Astrocyte (in vitro differentiated cells and primary cell): Measurements from ENCODE around the gene ALDH1A3. TPM values are rescaled to one million over a fixed set of nuclear protein-coding genes. Genes with fewer than 3 reads are reported as not detected.

Experiments used
- DNase-seq: peaks from one replicate; pipeline ENCODE4 v3.0.0-alpha.2; 2010; ENCODE audit warnings: low read depth
- FAIRE-seq: peaks from 2 replicates; lab custom pipeline; 2011; peaks lifted over from hg19 to GRCh38; lab: Jason Lieb, UNC
- H2AFZ ChIP-seq: 2 replicates; pipeline ENCODE4 v1.6.0; 2012; ENCODE audit warnings: low read depth, low read length, inconsistent platforms
- H3K27ac ChIP-seq: 2 replicates; pipeline ENCODE4 v1.5.1; 2011; ENCODE audit warnings: low read depth, low read length, inconsistent platforms
- H3K27me3 ChIP-seq: 2 replicates; pipeline ENCODE4 v1.6.0; 2011; ENCODE audit warnings: low read length, inconsistent platforms; ENCODE audit not compliant: insufficient read depth
- H3K36me3 ChIP-seq: 2 replicates; pipeline ENCODE4 v1.5.1; 2011; ENCODE audit warnings: low read length, inconsistent platforms; ENCODE audit not compliant: insufficient read depth
- H3K4me1 ChIP-seq: 2 replicates; pipeline ENCODE4 v1.5.1; 2011; ENCODE audit warnings: low read length, inconsistent platforms; ENCODE audit not compliant: insufficient read depth
- H3K4me2 ChIP-seq: 2 replicates; pipeline ENCODE4 v1.6.0; 2012; ENCODE audit warnings: low read length, inconsistent platforms
- H3K4me3 ChIP-seq: 2 replicates; pipeline ENCODE4 v1.5.1; 2011; ENCODE audit warnings: low read depth, mild to moderate bottlenecking, low read length, inconsistent platforms; ENCODE audit not compliant: insufficient read depth
- H3K79me2 ChIP-seq: 2 replicates; pipeline ENCODE4 v1.6.0; 2012; ENCODE audit warnings: mild to moderate bottlenecking, low read length, inconsistent platforms; ENCODE audit not compliant: insufficient read depth
- H3K9ac ChIP-seq: 2 replicates; pipeline ENCODE4 v1.6.0; 2012; ENCODE audit warnings: mild to moderate bottlenecking, low read length, inconsistent platforms
- H3K9me3 ChIP-seq: 2 replicates; pipeline ENCODE4 v1.5.1; 2012; ENCODE audit warnings: low read depth, mild to moderate bottlenecking, low read length, inconsistent platforms; ENCODE audit not compliant: insufficient read depth
- H4K20me1 ChIP-seq: 2 replicates; pipeline ENCODE4 v1.6.0; 2012; ENCODE audit warnings: low read length, inconsistent platforms; ENCODE audit not compliant: insufficient read depth
- H3K27ac Mint-ChIP-seq: one replicate; pipeline ENCODE4 v1.8.0; 2021; ENCODE audit warnings: mild to moderate bottlenecking, mixed read lengths; ENCODE audit not compliant: unreplicated experiment
- H3K27me3 Mint-ChIP-seq: one replicate; pipeline ENCODE4 v1.8.0; 2021; ENCODE audit warnings: low read depth, mixed read lengths; ENCODE audit not compliant: unreplicated experiment
- H3K36me3 Mint-ChIP-seq: one replicate; pipeline ENCODE4 v1.8.0; 2021; ENCODE audit warnings: low read depth, mixed read lengths; ENCODE audit not compliant: unreplicated experiment
- H3K4me1 Mint-ChIP-seq: one replicate; pipeline ENCODE4 v1.8.0; 2021; ENCODE audit warnings: low read depth, mixed read lengths; ENCODE audit not compliant: unreplicated experiment
- H3K4me3 Mint-ChIP-seq: one replicate; pipeline ENCODE4 v1.8.0; 2021; ENCODE audit warnings: mild to moderate bottlenecking, moderate library complexity, mixed read lengths; ENCODE audit not compliant: unreplicated experiment
- H3K9me3 Mint-ChIP-seq: one replicate; pipeline ENCODE4 v1.8.0; 2021; ENCODE audit warnings: mild to moderate bottlenecking, mixed read lengths; ENCODE audit not compliant: unreplicated experiment
- EZH2 ChIP-seq: IDR thresholded peaks from 2 replicates; pipeline ENCODE4 v1.6.1; 2012; ENCODE audit warnings: mild to moderate bottlenecking, low read length, inconsistent platforms; ENCODE audit not compliant: insufficient read depth
- total RNA-seq: library from RNA; stranded (reverse); gene quantifications from 2 replicates; pipeline ENCODE4 v1.2.1, GENCODE V29; 2021
- TF ChIP-seq, protein P1 (sequence below): IDR thresholded peaks from 2 replicates; pipeline ENCODE4 v1.5.1; 2011; ENCODE audit warnings: low read depth, mild to moderate bottlenecking, inconsistent platforms, low read length, moderate library complexity; ENCODE audit not compliant: insufficient read depth

Gene ALDH1A3
- total RNA-seq, 1 donor from 2014 or later = 0.95 TPM

DNA sequence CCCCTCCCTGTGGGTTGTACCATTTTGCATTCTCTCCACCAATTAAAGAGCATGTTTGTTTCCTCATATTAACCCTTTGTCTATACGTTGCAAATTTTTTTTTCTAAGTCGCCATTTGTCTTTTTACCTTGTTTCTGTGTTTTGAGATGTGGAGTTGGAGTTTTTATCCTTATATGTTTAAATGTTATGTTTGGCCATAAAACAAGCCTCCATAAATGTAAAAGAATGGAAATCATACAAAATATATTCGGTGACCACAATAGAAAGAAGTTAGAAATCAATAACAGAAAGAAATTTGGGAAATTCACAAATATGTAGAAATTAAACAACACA is 68.8 kb downstream of the ALDH1A3 start:
- Histone ChIP-seq H3K4me1 (no peaks in the 10 kb centered on the region), H3K9me3 (no peaks in the 10 kb centered on the region), H3K4me2 (no peak overlapping the region), H3K36me3 (no peaks in the 10 kb centered on the region), H4K20me1 (no peaks in the 10 kb centered on the region), H2AFZ (no peak overlapping the region), H3K9ac (no peak overlapping the region), H3K27me3 (no peaks in the 10 kb centered on the region), H3K79me2 (no peaks in the 10 kb centered on the region), H3K27ac (no peak overlapping the region), H3K4me3 (no peak overlapping the region)
- FAIRE-seq = no peak
- no peaks in the 10 kb centered on the region for H3K36me3 Mint-ChIP-seq
- H3K4me1 Mint-ChIP-seq = no peaks in the 10 kb centered on the region
- H3K27ac Mint-ChIP-seq = no peak overlapping the region
- no peak overlapping the region for H3K4me3 Mint-ChIP-seq
- DNase-seq = no peak
- H3K27me3 Mint-ChIP-seq = no peaks in the 10 kb centered on the region
- H3K9me3 Mint-ChIP-seq = no peaks in the 10 kb centered on the region
- no peak for TF ChIP-seq EZH2
- TF ChIP-seq, protein P1, sequence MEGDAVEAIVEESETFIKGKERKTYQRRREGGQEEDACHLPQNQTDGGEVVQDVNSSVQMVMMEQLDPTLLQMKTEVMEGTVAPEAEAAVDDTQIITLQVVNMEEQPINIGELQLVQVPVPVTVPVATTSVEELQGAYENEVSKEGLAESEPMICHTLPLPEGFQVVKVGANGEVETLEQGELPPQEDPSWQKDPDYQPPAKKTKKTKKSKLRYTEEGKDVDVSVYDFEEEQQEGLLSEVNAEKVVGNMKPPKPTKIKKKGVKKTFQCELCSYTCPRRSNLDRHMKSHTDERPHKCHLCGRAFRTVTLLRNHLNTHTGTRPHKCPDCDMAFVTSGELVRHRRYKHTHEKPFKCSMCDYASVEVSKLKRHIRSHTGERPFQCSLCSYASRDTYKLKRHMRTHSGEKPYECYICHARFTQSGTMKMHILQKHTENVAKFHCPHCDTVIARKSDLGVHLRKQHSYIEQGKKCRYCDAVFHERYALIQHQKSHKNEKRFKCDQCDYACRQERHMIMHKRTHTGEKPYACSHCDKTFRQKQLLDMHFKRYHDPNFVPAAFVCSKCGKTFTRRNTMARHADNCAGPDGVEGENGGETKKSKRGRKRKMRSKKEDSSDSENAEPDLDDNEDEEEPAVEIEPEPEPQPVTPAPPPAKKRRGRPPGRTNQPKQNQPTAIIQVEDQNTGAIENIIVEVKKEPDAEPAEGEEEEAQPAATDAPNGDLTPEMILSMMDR = no peak

DNA sequence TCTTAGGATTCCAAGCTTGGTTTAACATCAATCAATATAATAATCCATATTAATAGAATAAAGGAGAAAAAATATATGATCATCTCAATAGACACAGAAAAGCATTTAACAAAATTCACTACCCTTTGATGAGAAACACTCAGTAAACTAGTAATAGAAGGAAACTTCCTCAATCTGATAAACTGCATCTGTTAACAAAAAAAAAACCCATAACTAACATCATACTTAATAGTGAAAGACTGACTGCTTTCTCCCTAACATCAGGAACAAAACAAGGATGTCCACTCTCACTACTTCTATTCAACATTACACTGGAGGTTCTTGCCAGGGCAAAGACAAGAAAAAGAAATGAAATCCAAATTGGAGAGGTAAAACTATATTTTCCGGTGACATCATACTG is 70.1 kb downstream of the ALDH1A3 start:
- Histone ChIP-seq H3K4me3 (no peak overlapping the region), H3K9me3 (no peaks in the 10 kb centered on the region), H3K27me3 (no peaks in the 10 kb centered on the region), H4K20me1 (no peaks in the 10 kb centered on the region), H3K27ac (no peak overlapping the region), H3K9ac (no peak overlapping the region), H3K79me2 (no peaks in the 10 kb centered on the region), H3K36me3 (no peaks in the 10 kb centered on the region), H2AFZ (no peak overlapping the region), H3K4me2 (no peak overlapping the region), H3K4me1 (no peaks in the 10 kb centered on the region)
- Mint-ChIP-seq H3K36me3 (no peaks in the 10 kb centered on the region), H3K4me3 (no peak overlapping the region), H3K27ac (no peak overlapping the region), H3K9me3 (no peaks in the 10 kb centered on the region), H3K4me1 (no peaks in the 10 kb centered on the region), H3K27me3 (no peaks in the 10 kb centered on the region)
- TF ChIP-seq, protein P1 = no peak
- no peak for TF ChIP-seq EZH2
- no peak for FAIRE-seq
- DNase-seq = no peak

- Histone ChIP-seq H3K4me2 (no peak overlapping the region), H3K4me1 (no peaks in the 10 kb centered on the region), H3K79me2 (no peaks in the 10 kb centered on the region), H3K9ac (no peak overlapping the region), H3K27me3 (no peaks in the 10 kb centered on the region), H3K9me3 (no peaks in the 10 kb centered on the region), H3K4me3 (no peak overlapping the region), H3K27ac (no peak overlapping the region), H2AFZ (no peak overlapping the region), H4K20me1 (no peaks in the 10 kb centered on the region), H3K36me3 (no peaks in the 10 kb centered on the region)
- no peak for DNase-seq
- H3K36me3 Mint-ChIP-seq = no peaks in the 10 kb centered on the region
- TF ChIP-seq, protein P1 = no peak
- no peak for TF ChIP-seq EZH2
- no peaks in the 10 kb centered on the region for H3K9me3 Mint-ChIP-seq
- H3K4me3 Mint-ChIP-seq = no peak overlapping the region
- FAIRE-seq = no peak
- no peak overlapping the region for H3K27ac Mint-ChIP-seq
- H3K27me3 Mint-ChIP-seq = no peaks in the 10 kb centered on the region
- H3K4me1 Mint-ChIP-seq = no peaks in the 10 kb centered on the region
These were observed 72.3 kb downstream of the ALDH1A3 start for GRCh38 chr15:100951965-100952364.
